Fibroblast of skin of scalp (primary cell): ENCODE data around the gene INSYN2B.
A peak's percentile ranks its signal among the peaks of the same experiment; 100 is the strongest.
"Not testable (repeated sequence)": the region's sequence is repeated elsewhere in the genome, so short reads cannot be mapped to it uniquely, and the experiment has no call there.

Experiments used
- DNase-seq: peaks from one replicate; pipeline ENCODE4 v3.0.0-alpha.2; 2013

INSYN2B gene

GRCh38 chr5:169971780-169972179 lies 8.5 kb downstream of the INSYN2B start:
- DNase-seq, result no peak

DNA sequence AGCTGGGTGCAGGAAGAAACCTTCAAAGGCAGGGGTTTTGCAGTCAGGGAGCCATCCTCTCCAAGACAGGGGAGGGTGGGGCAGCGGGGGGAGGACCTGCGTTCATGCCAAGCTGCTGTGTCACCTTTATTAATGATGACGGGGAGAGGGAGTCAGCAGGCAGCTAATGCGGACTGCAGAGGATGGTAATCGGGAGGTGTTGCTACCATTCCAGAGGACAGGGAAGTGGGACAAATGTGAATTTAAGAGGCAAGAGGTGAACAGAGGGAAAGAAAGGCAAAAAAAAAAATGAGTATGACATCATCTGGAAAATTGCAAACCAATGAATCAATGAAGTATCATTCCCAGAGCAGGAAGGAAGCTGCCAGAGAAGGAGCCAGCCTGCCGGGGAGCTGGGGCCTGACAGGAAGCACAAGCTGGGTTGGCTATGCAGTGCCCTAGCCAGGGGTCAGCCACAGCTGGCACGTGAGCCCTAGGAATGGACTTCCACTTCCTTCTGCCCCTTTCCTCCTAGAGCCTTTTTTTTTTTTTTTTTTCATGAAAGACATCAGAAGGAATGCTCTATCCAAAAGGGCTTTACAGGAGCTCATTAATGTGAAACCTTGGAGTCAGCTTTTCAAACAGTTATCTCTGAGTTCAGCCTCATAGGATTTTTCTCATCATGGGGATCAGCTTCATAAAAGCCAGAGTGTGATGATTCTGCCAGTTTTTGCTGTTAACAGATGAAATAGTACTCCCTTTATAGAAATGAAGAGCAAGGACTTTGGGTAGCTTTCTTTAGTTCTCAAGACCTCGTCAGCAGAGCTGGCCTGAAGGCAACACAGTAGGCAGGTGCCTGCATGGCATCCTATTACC lies 9.2 kb downstream of the INSYN2B start:
- peak; percentile 87 for DNase-seq

DNA sequence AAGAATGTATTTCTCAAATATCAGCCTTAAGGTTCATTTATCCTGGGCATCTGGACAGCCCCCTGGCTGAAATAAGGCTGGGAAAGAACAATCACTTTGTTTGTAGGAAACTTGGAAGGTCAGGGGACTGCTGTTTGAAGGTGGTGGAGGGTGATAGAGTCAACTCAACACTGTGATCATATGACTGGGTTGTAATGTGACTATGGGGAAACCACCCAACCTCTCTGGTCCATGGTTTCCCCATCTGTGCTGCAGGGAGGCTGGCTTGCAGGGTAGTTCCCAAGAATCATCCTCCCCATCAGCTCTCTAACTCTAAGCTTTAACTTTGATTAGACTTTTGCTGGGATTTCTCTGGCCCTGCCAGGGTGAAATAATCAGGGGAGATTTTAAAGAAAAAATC lies 10.0 kb downstream of the INSYN2B start:
- no peak for DNase-seq

DNA sequence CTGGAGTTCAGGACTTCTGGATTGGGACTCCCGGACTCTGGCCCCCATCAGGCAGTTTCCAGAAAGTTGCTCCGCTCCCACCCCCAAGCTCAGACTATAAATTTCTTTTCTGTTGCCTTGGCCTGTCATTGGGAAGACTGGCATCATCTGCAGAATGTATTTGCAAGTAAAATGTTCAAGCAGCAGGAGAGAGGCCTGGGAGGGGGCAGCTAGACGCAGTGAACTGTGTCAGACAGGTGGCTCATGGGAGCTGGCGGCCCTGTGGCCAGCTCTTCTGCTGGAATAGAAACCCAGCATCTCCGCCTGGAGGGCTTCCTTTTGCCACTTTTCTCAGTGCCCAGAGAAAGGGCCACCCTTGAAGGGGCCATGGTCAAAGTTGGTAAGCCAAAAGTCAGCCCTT lies 16.0 kb downstream of the INSYN2B start:
- DNase-seq, result no peak

GRCh38 chr5:169960659-169961058 lies 19.6 kb downstream of the INSYN2B start:
- DNase-seq, result no peak

- no peak for DNase-seq
Measured at GRCh38 chr5:169958278-169958677, 22.0 kb downstream of the INSYN2B start.

GRCh38 chr5:169956756-169957155 lies 23.5 kb downstream of the INSYN2B start:
- DNase-seq, result no peak

DNA sequence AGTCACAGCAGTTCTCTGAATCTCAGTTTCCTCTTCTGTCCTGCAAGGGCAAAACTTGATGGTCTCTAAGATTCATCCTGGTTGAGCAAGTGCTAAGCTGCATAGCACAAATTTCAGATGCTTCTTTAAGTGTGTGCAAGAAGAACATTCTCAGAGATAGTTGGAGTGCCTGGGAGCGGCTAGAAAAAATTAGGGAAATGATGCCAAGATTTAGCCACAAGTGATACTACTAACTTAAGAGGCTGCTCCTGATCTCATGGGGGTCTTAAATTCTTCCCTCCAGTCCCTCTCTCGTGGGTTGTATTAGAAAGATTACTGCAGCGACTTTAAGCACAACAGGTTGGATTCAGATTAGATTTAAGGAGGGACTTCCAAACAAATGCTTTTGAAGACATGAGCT lies 24.2 kb downstream of the INSYN2B start:
- no peak for DNase-seq

GRCh38 chr5:169954786-169955185 lies 25.5 kb downstream of the INSYN2B start:
- no peak for DNase-seq

DNA sequence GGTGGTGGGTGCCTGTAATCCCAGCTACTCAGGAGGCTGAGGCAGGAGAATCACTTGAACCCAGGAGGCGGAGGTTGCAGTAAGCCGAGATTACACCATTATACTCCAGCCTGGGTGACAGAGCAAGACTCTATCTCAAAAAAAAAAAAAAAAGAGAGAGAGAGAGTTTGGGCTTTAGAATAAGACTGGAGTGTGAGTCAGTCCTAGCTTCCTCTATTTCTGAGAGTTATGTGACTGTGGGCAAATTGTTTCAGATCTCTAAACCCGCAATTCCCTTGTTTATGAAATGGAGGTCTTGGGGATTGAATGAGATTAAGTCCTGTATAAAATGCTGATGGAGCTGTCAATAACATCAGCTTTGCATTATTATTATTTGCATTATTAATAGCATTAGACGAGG lies 27.1 kb downstream of the INSYN2B start:
- DNase-seq, result not testable (repeated sequence)

DNA sequence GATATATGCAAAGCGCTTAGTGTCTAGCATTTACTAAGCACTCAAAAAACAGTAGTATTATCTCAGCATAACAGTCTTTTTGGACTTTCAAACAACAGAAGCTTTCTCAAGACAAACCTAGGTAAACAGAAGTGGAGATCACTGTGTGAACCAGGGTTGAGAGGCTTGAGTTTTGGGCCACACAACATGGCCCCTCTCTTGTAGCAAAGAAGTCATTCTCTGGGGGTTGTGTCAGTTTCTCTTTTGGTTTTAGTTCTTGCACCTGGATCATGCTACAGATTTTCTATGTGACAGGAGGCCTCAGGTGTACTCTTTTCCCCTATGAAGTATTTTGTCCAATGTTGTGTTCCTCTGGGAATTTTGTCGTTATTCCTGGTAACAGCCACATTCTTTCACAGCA lies 30.0 kb downstream of the INSYN2B start:
- no peak for DNase-seq

- peak; percentile 22 for DNase-seq
Measured at GRCh38 chr5:169946743-169947295, 33.5 kb downstream of the INSYN2B start.

DNA sequence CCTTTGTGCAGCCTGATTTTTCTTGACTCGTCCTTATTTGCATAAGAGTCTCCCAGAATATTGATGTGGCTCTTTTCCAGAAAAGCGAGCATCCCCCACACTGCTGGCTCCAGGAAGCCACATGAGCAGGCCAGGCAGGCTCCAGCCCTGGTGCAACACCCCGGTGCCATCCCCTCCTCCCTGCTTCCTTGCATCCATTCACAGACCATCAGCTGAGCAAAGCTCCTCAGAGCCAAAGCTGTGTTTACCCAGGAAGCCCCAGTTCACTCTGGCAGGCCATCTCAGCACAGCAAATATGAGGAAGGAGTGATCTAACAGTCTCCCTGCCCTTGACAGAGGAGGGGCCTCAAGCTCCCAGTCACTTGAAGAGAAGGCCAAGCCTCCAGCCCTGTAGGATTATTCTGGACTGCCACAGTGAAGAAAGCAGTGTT lies 34.4 kb downstream of the INSYN2B start:
- peak; percentile 92 for DNase-seq

DNA sequence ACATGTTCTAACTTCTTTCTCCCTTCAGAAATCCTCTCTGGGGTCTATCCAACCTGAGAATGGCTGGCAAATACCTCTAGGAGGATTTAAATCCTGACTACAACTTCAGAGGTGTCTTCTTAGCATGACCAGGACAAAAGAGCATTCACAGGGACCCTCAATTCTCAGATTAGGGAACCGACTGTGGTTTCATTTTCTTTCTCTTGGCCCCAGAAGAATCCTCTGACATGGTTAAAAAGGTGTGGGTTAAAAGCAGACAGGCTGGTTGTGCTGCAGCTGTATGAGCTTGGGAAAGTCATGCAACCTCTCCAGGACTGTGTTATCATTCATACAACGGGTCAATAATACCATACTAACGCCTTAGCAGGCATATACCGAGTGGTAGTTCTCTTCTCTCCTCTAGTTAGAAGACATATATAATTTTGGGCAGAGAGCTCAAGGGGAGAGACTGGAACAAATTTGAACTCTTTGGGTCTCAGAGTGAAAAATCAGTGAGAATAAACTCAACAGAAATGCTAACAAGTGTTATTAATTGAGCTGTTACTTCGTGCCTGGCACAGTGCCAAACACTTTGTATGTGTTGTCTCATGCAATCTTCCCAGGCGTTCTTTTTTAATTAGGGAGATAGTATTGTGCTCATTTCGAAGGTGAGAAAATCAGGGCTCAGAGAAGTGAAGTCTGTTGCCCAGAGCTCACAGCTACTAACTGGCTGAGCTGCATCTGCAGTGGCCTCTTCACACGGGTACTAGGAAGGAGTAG lies 35.2 kb downstream of the INSYN2B start:
- peak; percentile 40 for DNase-seq

DNA sequence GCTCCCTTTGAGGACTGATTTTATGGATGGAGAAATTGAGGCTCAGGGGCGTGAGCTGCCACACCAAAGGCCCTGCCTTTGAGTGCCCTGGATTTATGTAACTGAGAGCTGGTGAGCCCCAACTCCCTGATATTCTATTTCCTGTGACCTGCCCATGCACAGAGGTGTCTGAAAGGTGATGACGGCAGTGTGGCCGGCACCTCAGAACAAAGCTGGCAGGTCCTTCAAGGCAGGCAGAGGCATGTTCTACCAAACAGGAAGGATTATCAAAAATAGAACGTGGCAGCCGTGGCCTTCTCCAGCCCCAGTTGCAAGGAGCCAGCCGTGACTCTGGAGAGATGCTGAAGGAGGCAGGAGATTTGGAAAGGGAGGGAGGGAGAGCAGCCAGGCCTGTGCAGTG lies 36.2 kb downstream of the INSYN2B start:
- no peak for DNase-seq

GRCh38 chr5:169943026-169943425 lies 37.3 kb downstream of the INSYN2B start:
- peak; percentile 32 for DNase-seq

GRCh38 chr5:169942181-169942580 lies 38.1 kb downstream of the INSYN2B start:
- DNase-seq, result peak; percentile 35

GRCh38 chr5:169941542-169941941 lies 38.8 kb downstream of the INSYN2B start:
- peak; percentile 20 for DNase-seq

GRCh38 chr5:169939731-169940130 lies 40.6 kb downstream of the INSYN2B start:
- no peak for DNase-seq

DNA sequence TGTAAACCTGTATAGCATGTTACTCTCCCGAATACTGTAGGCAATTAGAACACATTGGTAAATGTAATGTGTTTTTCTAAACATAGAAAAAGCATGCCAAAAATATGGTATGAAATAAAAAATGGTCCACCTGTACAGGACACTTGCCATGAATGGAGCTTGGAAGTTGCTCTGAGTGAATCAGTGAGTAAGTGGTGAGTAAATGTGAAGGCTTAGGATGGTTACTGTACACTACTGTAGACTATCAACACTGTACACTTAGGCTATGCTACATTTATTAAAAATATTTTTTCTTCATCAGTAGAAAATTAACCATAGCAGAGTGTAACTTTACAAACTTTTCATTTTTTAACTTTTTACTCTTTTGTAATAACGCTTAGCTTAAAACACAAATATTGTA lies 41.9 kb downstream of the INSYN2B start:
- DNase-seq, result no peak

DNA sequence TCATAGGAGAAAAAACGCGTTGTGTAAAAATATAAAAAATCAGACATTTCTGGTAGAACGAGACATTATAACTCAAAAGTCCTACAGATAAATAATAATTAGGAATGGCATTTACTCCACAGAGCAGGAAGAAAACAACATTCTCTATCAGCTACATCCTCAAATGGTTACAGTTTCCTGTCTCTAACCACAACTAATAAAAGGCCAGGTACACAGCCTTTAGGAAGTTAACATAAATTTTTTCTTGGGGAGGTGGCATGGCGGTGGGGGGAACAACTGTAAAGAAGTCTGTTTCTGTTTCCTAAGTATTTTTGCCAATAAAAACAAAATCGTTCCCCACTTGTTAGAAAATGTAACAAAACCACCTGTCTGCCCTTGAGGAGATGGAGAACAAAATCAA lies 44.5 kb downstream of the INSYN2B start:
- no peak for DNase-seq

- no peak for DNase-seq
Measured at GRCh38 chr5:169934990-169935389, 45.3 kb downstream of the INSYN2B start.

DNA sequence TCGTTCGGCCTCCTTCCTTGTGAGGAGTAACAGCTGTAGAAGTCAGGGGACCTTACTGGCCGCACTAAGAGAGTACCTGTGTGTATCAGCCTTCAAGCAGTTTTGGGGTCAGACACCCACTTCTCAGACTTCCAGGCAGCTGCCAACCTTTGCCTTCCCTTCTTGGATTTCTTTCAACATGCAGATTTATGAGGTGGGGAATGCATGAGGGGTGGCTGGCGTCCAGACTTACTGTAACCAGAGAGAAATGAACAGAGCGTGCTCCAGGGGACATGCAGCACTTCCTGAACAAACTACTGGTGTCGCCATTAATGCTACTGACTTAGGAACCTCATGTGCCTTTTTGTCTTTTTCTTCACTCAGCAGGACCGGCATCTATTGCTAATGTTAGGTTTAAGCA lies 46.7 kb downstream of the INSYN2B start:
- no peak for DNase-seq

GRCh38 chr5:169933127-169933526 lies 47.2 kb downstream of the INSYN2B start:
- no peak for DNase-seq
